Kidney (tissue), 14 donors: ENCODE results near the gene SH2D6. TPM values are rescaled to one million over a fixed set of nuclear protein-coding genes. Genes with fewer than 3 reads are reported as not detected.

Source experiments
- DNase-seq, 5 donors: peaks; one replicate each; pipeline ENCODE4 v3.0.0-alpha.2; 2013 to 2020
- FAIRE-seq: peaks from 2 replicates; lab custom pipeline; 2012; peaks lifted over from hg19 to GRCh38; lab: Jason Lieb, UNC
- H3K27ac ChIP-seq, 2 donors: one replicate each; pipeline ENCODE4 v1.7.0; 2013; ENCODE audit warnings: low read depth in 2 of 2, low read length in 2 of 2, inconsistent platforms in 1 of 2
- H3K27me3 ChIP-seq: one replicate; pipeline ENCODE4 v1.7.1; 2013; ENCODE audit warnings: low read length, inconsistent platforms; ENCODE audit not compliant: control insufficient read depth, insufficient read depth
- H3K36me3 ChIP-seq, 3 donors: one replicate each; pipeline versions ENCODE4 v1.7.0 to v1.7.1; 2013; ENCODE audit warnings: low read length in 3 of 3, control low read depth in 1 of 3, inconsistent platforms in 1 of 3; ENCODE audit not compliant: insufficient read depth in 3 of 3, control insufficient read depth in 2 of 3
- H3K4me1 ChIP-seq, 3 donors: one replicate each; pipeline versions ENCODE4 v1.7.0 to v1.7.1; 2013; ENCODE audit warnings: low read length in 3 of 3, inconsistent platforms in 1 of 3, low read depth in 1 of 3; ENCODE audit not compliant: control insufficient read depth in 2 of 3, insufficient read depth in 2 of 3
- H3K4me3 ChIP-seq, 3 donors: one replicate each; pipeline versions ENCODE4 v1.7.0 to v1.8.1; 2013; ENCODE audit warnings: low read length in 3 of 3, control low read depth in 1 of 3, inconsistent platforms in 1 of 3
- H3K9ac ChIP-seq, 3 donors: one replicate each; pipeline versions ENCODE4 v1.7.0 to v1.7.1; 2013; ENCODE audit warnings: low read length in 3 of 3, control low read depth in 1 of 3, inconsistent platforms in 1 of 3
- H3K9me3 ChIP-seq, 3 donors: one replicate each; pipeline versions ENCODE4 v1.7.0 to v1.7.1; 2013; ENCODE audit warnings: low read length in 3 of 3, control low read depth in 1 of 3, inconsistent platforms in 1 of 3; ENCODE audit not compliant: control insufficient read depth in 2 of 3, insufficient read depth in 1 of 3
- CTCF ChIP-seq: IDR thresholded peaks from 3 replicates; pipeline ENCODE4 v1.5.1; 2012; ENCODE audit warnings: mild to moderate bottlenecking, moderate library complexity, borderline replicate concordance; ENCODE audit not compliant: insufficient read depth; ENCODE audit errors: extremely low read depth
- intact Hi-C: fragments of 100-400 bp; cut with DNase I; formaldehyde crosslinking; loops from one replicate; pipeline ENCODE4 v1.11.1; 2022
- polyA plus RNA-seq: library from polyadenylated mRNA; stranded (reverse); fragments of 350-450 nt; fragmentation: Illumina TruSeq; extraction: RNeasy Lipid Tissue Mini Kit (QIAGEN cat#74804); gene quantifications from one replicate; pipeline ENCODE4 v1.2.3, GENCODE V29; 2014; ENCODE audit warnings: low read depth, low replicate concordance; ENCODE audit not compliant: insufficient read depth
- total RNA-seq: library from RNA; stranded (reverse); fragmentation: NEBNext Ultra II Directional; extraction: Animal tissue kit (Norgen Biotek cat#: 25700); gene quantifications from one replicate; pipeline ENCODE4 v1.2.1, GENCODE V29; 2021
- donor health status: control.
- donor health status: control.
- donor health status: control.
- donor health status: control.
- donor health status: control.
- donor health status: DM: yes; HTN: yes; CAD: no.
- donor health status: Normal renal cell carcinoma (clear cell type).

Gene SH2D6
- total and polyA plus RNA-seq, 2 donors from 2014 or later, result 0.98 to 3.2 TPM

DNA sequence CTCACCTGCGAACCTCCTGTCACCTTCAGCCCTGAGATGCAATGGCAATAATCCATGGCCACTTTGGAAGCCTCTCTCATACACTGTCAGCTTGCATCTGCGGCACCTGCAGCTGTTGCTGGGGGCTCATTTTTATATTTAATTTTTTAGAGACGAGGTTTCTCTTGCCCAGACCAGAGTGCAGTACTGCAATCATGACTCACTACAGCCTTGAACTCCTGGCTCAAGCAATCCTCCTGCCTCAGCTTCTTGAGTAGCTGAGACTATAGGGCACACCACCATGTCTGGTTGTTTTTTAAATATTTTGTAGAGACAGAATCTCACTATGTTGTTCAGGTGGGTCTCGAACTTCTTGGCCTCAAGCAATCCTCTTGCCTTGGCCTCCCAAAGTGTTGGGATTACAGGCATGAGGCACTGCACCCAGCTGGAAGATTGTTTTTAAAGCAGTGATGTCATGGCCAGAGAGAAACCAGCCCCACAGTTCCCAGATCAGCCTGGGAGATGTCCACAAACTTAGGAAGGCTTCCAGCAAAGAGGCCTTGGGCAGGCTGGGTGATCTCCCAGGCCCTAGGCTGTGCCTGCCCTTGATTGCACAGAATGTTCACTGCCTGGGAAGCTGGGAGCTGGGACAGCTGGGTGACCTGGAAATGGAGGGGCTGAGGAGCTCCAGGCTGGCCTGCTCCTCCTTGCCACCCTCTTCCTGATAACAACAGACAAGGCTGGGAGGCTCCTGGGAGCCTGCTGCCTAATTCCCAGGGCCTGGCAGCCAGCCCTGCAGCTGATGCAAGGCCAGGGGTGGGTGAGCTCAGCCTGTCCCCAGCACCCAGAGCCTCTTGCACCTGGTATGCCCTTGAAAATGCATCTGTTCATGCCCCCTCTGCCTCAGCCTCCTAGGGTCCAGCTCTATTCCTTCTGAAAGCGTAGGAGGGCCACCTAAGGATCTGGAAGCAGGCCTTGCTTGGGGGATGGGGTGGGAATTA lies 27.1 kb downstream of the SH2D6 start:
- DNase-seq, result peak in 1 of 5 donors; percentile 83
- Histone ChIP-seq H3K9me3 (no peaks in the 10 kb centered on the region), H3K27me3 (no peaks in the 10 kb centered on the region), H3K36me3 (no peaks in the 10 kb centered on the region), H3K9ac (no peak overlapping the region), H3K4me3 (no peak overlapping the region), H3K4me1 (no peaks in the 10 kb centered on the region), H3K27ac (no peak overlapping the region)
- intact Hi-C loops, result no loop called here
- no peak for TF ChIP-seq CTCF
- no peak for FAIRE-seq

DNA sequence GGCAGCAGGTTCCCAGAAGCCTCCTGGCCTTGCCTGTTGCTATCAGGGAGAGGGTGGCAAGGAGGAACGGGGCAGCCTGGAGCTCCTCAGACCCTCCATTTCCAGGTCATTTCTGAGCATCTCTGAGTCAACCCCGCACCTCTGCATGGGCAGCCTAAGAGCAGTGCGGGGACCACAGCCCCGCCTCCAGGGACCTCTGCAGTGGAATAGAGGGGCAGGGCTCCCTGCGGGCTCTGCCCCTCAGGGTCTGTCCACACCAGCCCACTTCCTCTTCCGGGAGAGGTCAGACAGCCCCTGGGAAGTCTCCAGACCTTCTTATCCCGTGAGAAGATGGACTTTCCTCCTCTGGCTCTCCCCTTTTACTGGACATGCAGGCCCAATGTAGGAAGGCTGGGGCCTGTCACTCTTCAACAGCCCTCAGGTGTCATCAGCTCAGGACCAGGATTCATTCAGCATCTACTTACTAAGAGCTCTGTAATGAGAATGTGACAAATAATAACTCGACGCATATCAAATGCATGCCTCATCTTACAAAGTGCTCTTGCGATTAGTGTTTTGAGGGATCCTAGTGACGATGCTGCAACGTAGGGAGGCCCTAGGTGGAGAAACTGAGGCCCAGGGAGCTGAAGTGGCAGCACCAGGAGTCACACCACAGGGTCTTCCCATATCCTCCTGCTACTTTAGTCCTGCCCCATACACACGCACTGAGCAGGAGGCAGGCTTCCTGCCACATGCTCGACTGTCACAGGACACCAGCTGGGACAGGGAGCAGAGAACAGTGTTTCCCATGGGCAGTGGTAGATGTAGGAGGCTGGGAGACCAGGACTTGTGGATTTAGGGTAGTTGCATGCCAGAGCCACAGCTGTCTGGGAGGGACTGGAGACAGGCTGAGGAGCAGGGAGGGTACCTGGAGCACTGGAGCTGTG lies 28.0 kb downstream of the SH2D6 start:
- no peak for FAIRE-seq
- no peaks in the 10 kb centered on the region for H3K36me3 ChIP-seq
- intact Hi-C loops, result no loop called here
- no peaks in the 10 kb centered on the region for H3K27me3 ChIP-seq
- TF ChIP-seq CTCF, result no peak
- no peaks in the 10 kb centered on the region for H3K4me1 ChIP-seq
- DNase-seq, result no peak
- H3K9me3 ChIP-seq, result no peaks in the 10 kb centered on the region
- H3K9ac ChIP-seq, result no peak overlapping the region
- H3K4me3 ChIP-seq, result no peak overlapping the region
- no peak overlapping the region for H3K27ac ChIP-seq

GRCh38 chr2:85447222-85447585 lies 28.7 kb downstream of the SH2D6 start:
- intact Hi-C loops, result no loop called here
- Histone ChIP-seq H3K4me3 (no peak overlapping the region), H3K27me3 (no peaks in the 10 kb centered on the region), H3K9ac (no peak overlapping the region), H3K27ac (no peak overlapping the region), H3K9me3 (no peaks in the 10 kb centered on the region), H3K4me1 (no peaks in the 10 kb centered on the region), H3K36me3 (no peaks in the 10 kb centered on the region)
- no peak for TF ChIP-seq CTCF
- FAIRE-seq (no peak), DNase-seq (no peak)
